ENCODE results near the gene BATF.

GRCh38 chr14:75572104-75572503 is 49.8 kb downstream of the BATF start:
- no peak for TF ChIP-seq NFRKB (IDR thresholded peaks at IDR 0.05)
- TF ChIP-seq FOXM1 (IDR thresholded peaks at IDR 0.05; ENCODE audit: borderline replicate concordance), result no peak

Measured in HEK293T (cell line).